Inflammatory macrophage (primary cell): Measurements from ENCODE around the gene HTR7.
A peak's percentile ranks its signal among the peaks of the same experiment; 100 is the strongest.
"Not testable (repeated sequence)": the region's sequence is repeated elsewhere in the genome, so short reads cannot be mapped to it uniquely, and the experiment has no call there.

Experiments used
- DNase-seq, 2 donors: peaks; one replicate each; pipeline ENCODE4 v3.0.0-alpha.2; 2020 to 2022
- total RNA-seq, 18 experiments: gene quantifications; one replicate each; lab custom pipeline; 2026; ENCODE audit warnings: mixed read lengths in 6 of 18, inconsistent platforms in 2 of 18; lab: John Stamatoyannopoulos, UW

HTR7 gene
- total RNA-seq: 0.08 to 2.1 (median 0.65) reads per million in 18 experiments

- DNase-seq: peak; percentile 33 to 45
Measured at GRCh38 chr10:90857635-90858460, at the start of gene HTR7. Gene HTR7, minus strand, starts transcription at chr10:90858039. Its CDS starts 368 bp downstream, at chr10:90857671.

- no peak for DNase-seq
Measured at GRCh38 chr10:90906596-90906995, 48.8 kb upstream of the HTR7 start.

- no peak for DNase-seq
Measured at GRCh38 chr10:90905925-90906324, 48.1 kb upstream of the HTR7 start.

- DNase-seq: not testable (repeated sequence)
Measured at GRCh38 chr10:90896916-90897315, 39.1 kb upstream of the HTR7 start.

GRCh38 chr10:90893190-90893589 lies 35.4 kb upstream of the HTR7 start:
- DNase-seq: no peak

GRCh38 chr10:90890347-90890746 lies 32.5 kb upstream of the HTR7 start:
- DNase-seq: no peak

- DNase-seq: peak in 1 of 2 donors; percentile 9
Measured at GRCh38 chr10:90889636-90890035, 31.8 kb upstream of the HTR7 start.

- no peak for DNase-seq
Measured at GRCh38 chr10:90888387-90888786, 30.5 kb upstream of the HTR7 start.

- DNase-seq: no peak
Measured at GRCh38 chr10:90887555-90887954, 29.7 kb upstream of the HTR7 start.

GRCh38 chr10:90885176-90885575 lies 27.3 kb upstream of the HTR7 start:
- DNase-seq: no peak

GRCh38 chr10:90884431-90884830 lies 26.6 kb upstream of the HTR7 start:
- DNase-seq: no peak

- peak; percentile 11 to 53 for DNase-seq
Measured at GRCh38 chr10:90880059-90880719, 22.4 kb upstream of the HTR7 start.

GRCh38 chr10:90879062-90879461 lies 21.2 kb upstream of the HTR7 start:
- no peak for DNase-seq

- DNase-seq: no peak
Measured at GRCh38 chr10:90872648-90873020, 14.8 kb upstream of the HTR7 start.

GRCh38 chr10:90871766-90872647 lies 14.2 kb upstream of the HTR7 start, which contains the start of gene RPP30:
Gene RPP30, plus strand, starts transcription at chr10:90871974. Its CDS starts 13 bp downstream, at chr10:90871987.
- peak; percentile 73 to 79 for DNase-seq

- peak; percentile 56 to 60 for DNase-seq
Measured at GRCh38 chr10:90871279-90871765, 13.5 kb upstream of the HTR7 start.

GRCh38 chr10:90866050-90866598 lies 8.3 kb upstream of the HTR7 start:
- no peak for DNase-seq

GRCh38 chr10:90865401-90865800 lies 7.6 kb upstream of the HTR7 start:
- DNase-seq: peak in 1 of 2 donors; percentile 23

- peak; percentile 29 to 34 for DNase-seq
Measured at GRCh38 chr10:90862908-90863514, 5.2 kb upstream of the HTR7 start.

GRCh38 chr10:90860790-90861189 lies 3.0 kb upstream of the HTR7 start:
- no peak for DNase-seq

- DNase-seq: peak; percentile 46 to 76
Measured at GRCh38 chr10:90859321-90859751, 1.5 kb upstream of the HTR7 start.
